MM.1S (cell line): ENCODE measurements around the gene ADAD1.

Experiments
- CTCF ChIP-seq: fragments of 300-600 bp; sonication (generic); IDR thresholded peaks from 2 replicates; pipeline ENCODE4 v1.5.1; 2016; ENCODE audit warnings: antibody characterized with exemption, low read length, mixed read lengths
- EZH2 ChIP-seq: fragments of 300-600 bp; sonication (generic); optimal IDR thresholded peaks from 2 replicates; pipeline ENCODE3; 2017; ENCODE audit warnings: low read depth, mild to moderate bottlenecking, antibody characterized with exemption, low read length, mixed read lengths
- EZH2phosphoT487 ChIP-seq: fragments of 300-600 bp; sonication (generic); IDR thresholded peaks from 2 replicates; pipeline ENCODE4 v1.6.1; 2018; ENCODE audit warnings: antibody characterized with exemption, low read length

- TF ChIP-seq CTCF (no peak), EZH2 (no peak), EZH2phosphoT487 (no peak)
These were observed 77.7 kb downstream of the ADAD1 start, which contains the start of gene IL2 for GRCh38 chr4:122456231-122457116.
